ENCODE results near the gene ACBD4.

ACBD4 gene

GRCh38 chr17:45135192-45135977, at the start of gene ACBD4:
Gene ACBD4 (plus strand): TSS chr17:45135687. CDS start chr17:45136145, 458 bp downstream.
- peak; percentile 98 for DNase-seq

GRCh38 chr17:45086391-45086790, 49.1 kb upstream of the ACBD4 start:
- DNase-seq, result no peak

- no peak for DNase-seq
These were observed 48.5 kb upstream of the ACBD4 start for GRCh38 chr17:45086865-45087503.

- no peak for DNase-seq
These were observed 47.9 kb upstream of the ACBD4 start for GRCh38 chr17:45087504-45087975.

GRCh38 chr17:45087978-45088377, 47.5 kb upstream of the ACBD4 start:
- DNase-seq, result no peak

- DNase-seq, result no peak
These were observed 46.7 kb upstream of the ACBD4 start for GRCh38 chr17:45088741-45089140.

GRCh38 chr17:45090711-45091110, 44.8 kb upstream of the ACBD4 start:
- no peak for DNase-seq

- no peak for DNase-seq
These were observed 43.6 kb upstream of the ACBD4 start for GRCh38 chr17:45091778-45092425.

GRCh38 chr17:45092911-45093430, 42.5 kb upstream of the ACBD4 start:
- no peak for DNase-seq

GRCh38 chr17:45093444-45094110, 41.9 kb upstream of the ACBD4 start:
- DNase-seq, result no peak

GRCh38 chr17:45096141-45096540, 39.3 kb upstream of the ACBD4 start:
- DNase-seq, result no peak

- no peak for DNase-seq
These were observed 38.6 kb upstream of the ACBD4 start for GRCh38 chr17:45096926-45097325.

- no peak for DNase-seq
These were observed 37.2 kb upstream of the ACBD4 start for GRCh38 chr17:45098081-45098868.

GRCh38 chr17:45098869-45099616, 36.4 kb upstream of the ACBD4 start:
- DNase-seq, result peak; percentile 79

- no peak for DNase-seq
These were observed 34.0 kb upstream of the ACBD4 start for GRCh38 chr17:45101546-45101882.

GRCh38 chr17:45101883-45102811, 33.3 kb upstream of the ACBD4 start:
- DNase-seq, result no peak

- no peak for DNase-seq
These were observed 32.6 kb upstream of the ACBD4 start for GRCh38 chr17:45102856-45103255.

GRCh38 chr17:45103269-45103795, 32.2 kb upstream of the ACBD4 start:
- no peak for DNase-seq

- DNase-seq, result no peak
These were observed 31.5 kb upstream of the ACBD4 start for GRCh38 chr17:45104029-45104428.

GRCh38 chr17:45104497-45104896, 31.0 kb upstream of the ACBD4 start:
- no peak for DNase-seq

Measured in activated CD4-positive, alpha-beta T cell treated with anti-CD3 and anti-CD28 coated beads, Interleukin-2, amount 50 U/mL, for 16 hours (primary cell).